ENCODE results near the gene CACNB2.

DNA sequence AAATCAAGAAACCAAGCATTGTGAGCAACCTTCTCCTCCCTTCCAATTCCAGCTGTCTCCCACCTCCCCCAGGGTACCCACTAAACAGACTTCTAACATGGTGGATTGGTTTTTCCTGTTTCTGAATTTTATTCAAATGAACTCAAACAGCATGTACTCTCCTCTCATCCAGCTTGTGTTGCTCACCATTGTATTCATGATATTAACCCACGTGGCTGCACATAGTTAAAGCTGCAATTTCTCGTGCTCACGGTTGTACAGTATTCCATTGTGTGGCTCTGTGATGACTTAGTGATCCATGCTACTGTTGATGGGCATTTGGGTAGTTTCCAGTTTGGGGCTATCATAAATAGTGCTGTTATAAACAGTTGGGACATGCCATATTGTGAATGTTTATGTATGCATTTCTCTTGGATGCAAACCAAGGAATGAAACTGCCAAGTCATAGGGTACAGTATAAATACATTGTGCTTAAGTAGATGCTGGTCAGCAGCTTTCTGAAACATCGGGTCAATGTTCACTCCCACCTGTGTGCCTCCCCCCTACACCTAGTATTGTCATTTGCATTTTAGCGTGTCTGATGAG lies 124.3 kb downstream of the CACNB2 start:
- TF ChIP-seq, protein P1, sequence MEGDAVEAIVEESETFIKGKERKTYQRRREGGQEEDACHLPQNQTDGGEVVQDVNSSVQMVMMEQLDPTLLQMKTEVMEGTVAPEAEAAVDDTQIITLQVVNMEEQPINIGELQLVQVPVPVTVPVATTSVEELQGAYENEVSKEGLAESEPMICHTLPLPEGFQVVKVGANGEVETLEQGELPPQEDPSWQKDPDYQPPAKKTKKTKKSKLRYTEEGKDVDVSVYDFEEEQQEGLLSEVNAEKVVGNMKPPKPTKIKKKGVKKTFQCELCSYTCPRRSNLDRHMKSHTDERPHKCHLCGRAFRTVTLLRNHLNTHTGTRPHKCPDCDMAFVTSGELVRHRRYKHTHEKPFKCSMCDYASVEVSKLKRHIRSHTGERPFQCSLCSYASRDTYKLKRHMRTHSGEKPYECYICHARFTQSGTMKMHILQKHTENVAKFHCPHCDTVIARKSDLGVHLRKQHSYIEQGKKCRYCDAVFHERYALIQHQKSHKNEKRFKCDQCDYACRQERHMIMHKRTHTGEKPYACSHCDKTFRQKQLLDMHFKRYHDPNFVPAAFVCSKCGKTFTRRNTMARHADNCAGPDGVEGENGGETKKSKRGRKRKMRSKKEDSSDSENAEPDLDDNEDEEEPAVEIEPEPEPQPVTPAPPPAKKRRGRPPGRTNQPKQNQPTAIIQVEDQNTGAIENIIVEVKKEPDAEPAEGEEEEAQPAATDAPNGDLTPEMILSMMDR (IDR thresholded peaks at IDR 0.05 in 4 of 5, conservative IDR thresholded peaks at IDR 0.05 in 1 of 5) = no peak
- TF ChIP-seq POLR2A (IDR thresholded peaks at IDR 0.05) = no peak

Measured in gastrocnemius medialis (tissue), 4 donors.